ENCODE results near the gene ZNF184. TPM values are rescaled to one million over a fixed set of nuclear protein-coding genes. Genes with fewer than 3 reads are reported as not detected.

Gene ZNF184
- total RNA-seq, 1 experiment from 2014 or later, result 7.1 TPM

- no peak for TF ChIP-seq MXD4 (CRISPR knock-in tag; IDR thresholded peaks at IDR 0.05; ENCODE audit: borderline replicate concordance)
- no peak for TF ChIP-seq ARID4B (CRISPR knock-in tag; IDR thresholded peaks at IDR 0.05; ENCODE audit: borderline replicate concordance)
- TF ChIP-seq CTCF (IDR thresholded peaks at IDR 0.05), result no peak
- no peak for TF ChIP-seq KAT7 (CRISPR knock-in tag; IDR thresholded peaks at IDR 0.05; ENCODE audit: borderline replicate concordance)
Measured at GRCh38 chr6:27451660-27452390, 21.1 kb downstream of the ZNF184 start (continued).

GRCh38 chr6:27448456-27448855 is 24.4 kb downstream of the ZNF184 start:
- CTCF ChIA-PET, result no interaction called here
- DNase-seq (ENCODE audit: low spot score) (no peak), ATAC-seq (no peak)
- Mint-ChIP-seq H3K4me1 (no peaks in the 10 kb centered on the region), H3K27ac (no peak overlapping the region), H3K36me3 (peaks cover 54% of the 10 kb centered on the region), H3K9me3 (peaks cover 57% of the 10 kb centered on the region), H3K27me3 (ENCODE audit: low read depth) (peaks cover 11% of the 10 kb centered on the region), H3K4me3 (no peak overlapping the region)
- TF ChIP-seq ZNF396 (CRISPR knock-in tag; IDR thresholded peaks at IDR 0.05; ENCODE audit: borderline replicate concordance), result no peak
- no peak for TF ChIP-seq ZNF317 (CRISPR knock-in tag; IDR thresholded peaks at IDR 0.05; ENCODE audit: borderline replicate concordance, low read depth)
- no peak for TF ChIP-seq NR1H2 (CRISPR knock-in tag; IDR thresholded peaks at IDR 0.05)
- POLR2A ChIA-PET, result no interaction called here

- Mint-ChIP-seq H3K4me1 (peaks cover 1% of the 10 kb centered on the region), H3K4me3 (no peak overlapping the region), H3K9me3 (peaks cover 12% of the 10 kb centered on the region), H3K36me3 (peaks cover under 1% of the 10 kb centered on the region; the same call in 1 of the 2 replicates), H3K27ac (no peak overlapping the region), H3K27me3 (ENCODE audit: low read depth) (no peaks in the 10 kb centered on the region)
- ChIA-PET POLR2A (no interaction called here), CTCF (no interaction called here)
- no peak for ATAC-seq
- no peak for DNase-seq (ENCODE audit: low spot score)
- TF ChIP-seq CREB1 (CRISPR knock-in tag; IDR thresholded peaks at IDR 0.05) (no peak), CREM (CRISPR knock-in tag; IDR thresholded peaks at IDR 0.05) (no peak), ZNF416 (CRISPR knock-in tag; IDR thresholded peaks at IDR 0.05) (no peak), ZMAT4 (CRISPR knock-in tag; IDR thresholded peaks at IDR 0.05) (no peak), ATF1 (CRISPR knock-in tag; IDR thresholded peaks at IDR 0.05) (no peak), STAT6 (CRISPR knock-in tag; conservative IDR thresholded peaks at IDR 0.05; ENCODE audit: low read depth) (no peak), CBFB (CRISPR knock-in tag; IDR thresholded peaks at IDR 0.05; ENCODE audit: low read depth) (no peak), NR2C2 (CRISPR knock-in tag; IDR thresholded peaks at IDR 0.05) (no peak), ZNF425 (CRISPR knock-in tag; conservative IDR thresholded peaks at IDR 0.05) (no peak), SP1 (CRISPR knock-in tag; conservative IDR thresholded peaks at IDR 0.05) (no peak), ELF4 (CRISPR knock-in tag; IDR thresholded peaks at IDR 0.05; ENCODE audit: low read depth) (no peak), ERG (CRISPR knock-in tag; IDR thresholded peaks at IDR 0.05) (no peak), FOXP1 (CRISPR knock-in tag; IDR thresholded peaks at IDR 0.05; ENCODE audit: borderline replicate concordance) (no peak), ZNF263 (CRISPR knock-in tag; IDR thresholded peaks at IDR 0.05; ENCODE audit: low read depth) (no peak)
Measured at GRCh38 chr6:27442932-27443331, 30.0 kb downstream of the ZNF184 start.
